ENCODE measurements around the gene DHX57.

Gene DHX57

DNA sequence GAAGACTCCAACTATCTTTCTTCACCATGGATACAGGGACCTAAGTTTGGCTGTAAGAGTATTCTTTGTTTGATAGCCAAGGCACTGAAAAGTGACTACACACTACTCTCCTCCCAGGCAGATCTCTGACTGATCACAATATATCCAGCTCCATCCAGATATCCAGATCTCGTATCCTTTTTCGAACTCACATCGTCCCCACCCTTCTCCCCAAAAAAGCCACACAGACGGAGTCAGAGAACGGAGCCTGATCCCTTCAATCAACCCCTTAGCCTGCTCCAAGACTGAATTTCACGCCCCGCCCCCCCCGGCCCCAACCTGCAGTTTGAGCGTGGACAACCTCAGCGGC is 533 bp downstream of the DHX57 start:
- no peak for DNase-seq (ENCODE audit: low spot score)
- in situ Hi-C loops (cut with MboI; ENCODE audit: low sequenced_read_pairs, unreplicated experiment), result no loop called here
- TF ChIP-seq CTCF (IDR thresholded peaks at IDR 0.05; ENCODE audit: borderline replicate concordance, control extremely low read depth, extremely low read depth, insufficient read depth, missing control alignments), result no peak

DNA sequence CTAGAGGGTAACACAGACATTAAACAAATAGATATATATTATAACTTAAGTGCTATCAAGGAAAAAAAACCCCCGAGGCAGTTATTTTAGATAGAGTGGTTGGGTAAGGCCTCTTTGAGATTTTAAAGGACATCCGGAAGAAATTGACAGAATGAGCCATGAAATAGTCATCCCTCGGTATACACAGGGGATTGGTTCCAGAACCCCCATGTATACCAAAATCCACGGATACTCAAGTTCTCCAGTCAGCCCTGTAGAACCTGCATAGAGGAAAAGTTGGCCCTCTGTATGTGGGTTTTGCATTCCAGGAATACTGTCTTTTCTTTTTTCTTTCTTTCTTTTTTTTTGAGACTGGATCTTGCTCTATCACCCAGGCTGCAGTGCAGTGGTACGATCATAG is 2.0 kb downstream of the DHX57 start:
- DNase-seq (ENCODE audit: low spot score), result no peak
- no peak for TF ChIP-seq CTCF (IDR thresholded peaks at IDR 0.05; ENCODE audit: borderline replicate concordance, control extremely low read depth, extremely low read depth, insufficient read depth, missing control alignments)
- in situ Hi-C loops (cut with MboI; ENCODE audit: low sequenced_read_pairs, unreplicated experiment), result no loop called here

DNA sequence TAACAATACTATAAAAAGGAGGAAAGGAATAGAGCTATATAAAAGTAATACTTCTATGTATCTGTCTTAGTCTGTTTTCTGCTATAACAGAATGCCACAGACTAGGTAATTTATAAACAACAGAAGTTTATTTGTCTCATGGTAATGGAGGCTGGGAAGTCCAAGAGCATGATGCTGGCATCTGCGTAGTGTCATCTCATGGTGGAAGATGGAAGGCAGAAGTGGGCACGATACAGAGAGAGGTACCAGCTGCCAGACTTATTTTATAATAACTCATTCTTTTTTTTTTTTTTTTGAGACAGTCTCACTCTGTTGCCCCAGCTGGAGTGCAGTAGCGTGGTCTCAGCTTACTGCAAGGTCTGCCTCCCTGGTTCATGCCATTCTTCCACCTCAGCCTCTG is 4.3 kb downstream of the DHX57 start:
- DNase-seq (ENCODE audit: low spot score), result no peak
- no peak for TF ChIP-seq CTCF (IDR thresholded peaks at IDR 0.05; ENCODE audit: borderline replicate concordance, control extremely low read depth, extremely low read depth, insufficient read depth, missing control alignments)
- in situ Hi-C loops (cut with MboI; ENCODE audit: low sequenced_read_pairs, unreplicated experiment), result no loop called here

DNA sequence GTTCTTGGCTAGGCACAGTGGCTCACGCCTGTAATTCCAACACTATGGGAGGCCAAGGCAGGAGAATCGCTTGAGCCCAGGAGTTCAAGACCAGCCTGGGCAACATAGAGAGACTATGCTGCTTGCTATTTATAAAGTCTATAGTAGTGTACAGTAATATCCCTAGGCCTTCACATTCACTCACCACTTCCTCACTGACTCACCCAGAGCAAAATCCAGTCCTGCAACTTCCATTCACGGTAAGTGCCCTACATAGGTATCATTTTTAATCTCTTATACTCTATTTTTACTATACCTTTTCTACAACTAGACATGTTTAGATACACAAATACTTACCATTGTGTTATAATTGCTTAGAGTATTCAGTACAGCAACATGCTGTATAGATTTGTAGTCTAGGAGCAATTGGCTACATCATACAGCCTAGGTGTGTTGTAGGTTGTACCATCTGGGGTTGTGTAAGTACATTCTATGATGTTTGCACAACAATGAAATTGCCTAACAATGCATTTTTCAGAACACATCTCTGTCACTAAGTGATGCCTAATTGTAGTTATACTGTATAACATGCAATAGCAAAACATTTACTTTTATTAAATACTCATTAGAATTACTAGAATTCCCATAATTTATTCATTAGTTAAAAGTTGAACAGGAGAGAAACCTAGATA is 8.8 kb downstream of the DHX57 start:
- no peak for DNase-seq (ENCODE audit: low spot score)
- in situ Hi-C loops (cut with MboI; ENCODE audit: low sequenced_read_pairs, unreplicated experiment), result no loop called here
- TF ChIP-seq CTCF (IDR thresholded peaks at IDR 0.05; ENCODE audit: borderline replicate concordance, control extremely low read depth, extremely low read depth, insufficient read depth, missing control alignments), result no peak

- peak; percentile 35 for DNase-seq (ENCODE audit: low spot score)
- no peak for TF ChIP-seq CTCF (IDR thresholded peaks at IDR 0.05; ENCODE audit: borderline replicate concordance, control extremely low read depth, extremely low read depth, insufficient read depth, missing control alignments)
- in situ Hi-C loops (cut with MboI; ENCODE audit: low sequenced_read_pairs, unreplicated experiment), result no loop called here
These were observed 12.6 kb downstream of the DHX57 start for GRCh38 chr2:38863061-38863695.

DNA sequence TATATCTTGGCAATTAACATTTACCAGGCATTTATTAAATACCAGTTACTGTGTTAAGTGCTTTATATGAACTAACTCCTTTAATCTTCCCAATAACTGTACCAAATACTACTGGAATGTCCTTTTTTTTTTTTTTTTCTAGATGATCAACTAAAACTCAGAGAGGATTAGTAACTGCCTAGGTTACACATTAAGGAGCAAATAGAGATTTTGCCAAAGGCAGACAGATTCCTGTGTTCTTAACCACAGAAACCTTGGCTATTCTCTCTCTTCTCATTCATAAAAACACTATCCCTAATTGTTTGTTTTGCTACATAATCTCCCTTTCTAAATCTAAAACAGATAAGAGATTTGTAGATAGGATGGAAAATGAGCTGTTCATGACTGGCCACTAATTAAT is 13.3 kb downstream of the DHX57 start:
- no peak for DNase-seq (ENCODE audit: low spot score)

More for the DNA sequence above, 13.3 kb downstream of the DHX57 start:
- no peak for TF ChIP-seq CTCF (IDR thresholded peaks at IDR 0.05; ENCODE audit: borderline replicate concordance, control extremely low read depth, extremely low read depth, insufficient read depth, missing control alignments)
- in situ Hi-C loops (cut with MboI; ENCODE audit: low sequenced_read_pairs, unreplicated experiment), result no loop called here
